ENCODE measurements around the gene PACSIN3. TPM values are rescaled to one million over a fixed set of nuclear protein-coding genes. Genes with fewer than 3 reads are reported as not detected.

PACSIN3 gene
- total RNA-seq, 4 donors from 2014 or later, result 28.1 to 80.3 (median 47.1) TPM

DNA sequence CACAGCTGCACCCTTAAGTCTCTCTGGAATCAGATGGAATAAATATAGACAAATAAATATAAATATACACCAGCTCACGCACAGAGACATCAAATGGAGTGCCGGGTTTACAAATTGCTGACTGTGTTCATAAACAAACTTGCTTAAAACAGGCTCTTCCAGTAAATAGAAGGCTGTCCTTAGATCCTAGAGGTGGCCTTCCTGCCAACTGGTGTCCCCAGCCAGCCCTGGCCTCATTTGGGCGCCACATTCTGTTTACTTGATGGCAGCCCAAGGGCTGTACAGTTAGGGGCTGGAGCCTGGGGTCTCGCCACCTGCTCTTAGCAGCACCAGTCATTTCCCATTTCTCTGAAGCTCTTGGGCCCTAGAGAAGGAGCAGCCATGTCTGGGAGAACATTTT is 30.4 kb downstream of the PACSIN3 start:
- no peak overlapping the region for H3K27ac ChIP-seq
- peaks cover 0 to 3% of the 10 kb centered on the region in 2 donors for H3K4me1 ChIP-seq
- intact Hi-C loops (cut with DNase I; ENCODE audit: low total_unique reads), result no loop called here
- H3K4me3 ChIP-seq, result no peak overlapping the region
- H3K36me3 ChIP-seq, result no peaks in the 10 kb centered on the region
- H3K27me3 ChIP-seq, result no peaks in the 10 kb centered on the region
- TF ChIP-seq, protein P1, sequence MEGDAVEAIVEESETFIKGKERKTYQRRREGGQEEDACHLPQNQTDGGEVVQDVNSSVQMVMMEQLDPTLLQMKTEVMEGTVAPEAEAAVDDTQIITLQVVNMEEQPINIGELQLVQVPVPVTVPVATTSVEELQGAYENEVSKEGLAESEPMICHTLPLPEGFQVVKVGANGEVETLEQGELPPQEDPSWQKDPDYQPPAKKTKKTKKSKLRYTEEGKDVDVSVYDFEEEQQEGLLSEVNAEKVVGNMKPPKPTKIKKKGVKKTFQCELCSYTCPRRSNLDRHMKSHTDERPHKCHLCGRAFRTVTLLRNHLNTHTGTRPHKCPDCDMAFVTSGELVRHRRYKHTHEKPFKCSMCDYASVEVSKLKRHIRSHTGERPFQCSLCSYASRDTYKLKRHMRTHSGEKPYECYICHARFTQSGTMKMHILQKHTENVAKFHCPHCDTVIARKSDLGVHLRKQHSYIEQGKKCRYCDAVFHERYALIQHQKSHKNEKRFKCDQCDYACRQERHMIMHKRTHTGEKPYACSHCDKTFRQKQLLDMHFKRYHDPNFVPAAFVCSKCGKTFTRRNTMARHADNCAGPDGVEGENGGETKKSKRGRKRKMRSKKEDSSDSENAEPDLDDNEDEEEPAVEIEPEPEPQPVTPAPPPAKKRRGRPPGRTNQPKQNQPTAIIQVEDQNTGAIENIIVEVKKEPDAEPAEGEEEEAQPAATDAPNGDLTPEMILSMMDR (IDR thresholded peaks at IDR 0.05), result no peak
- no peak for TF ChIP-seq POLR2A (IDR thresholded peaks at IDR 0.05)
- H3K9me3 ChIP-seq, result no peaks in the 10 kb centered on the region
- DNase-seq, result no peak

DNA sequence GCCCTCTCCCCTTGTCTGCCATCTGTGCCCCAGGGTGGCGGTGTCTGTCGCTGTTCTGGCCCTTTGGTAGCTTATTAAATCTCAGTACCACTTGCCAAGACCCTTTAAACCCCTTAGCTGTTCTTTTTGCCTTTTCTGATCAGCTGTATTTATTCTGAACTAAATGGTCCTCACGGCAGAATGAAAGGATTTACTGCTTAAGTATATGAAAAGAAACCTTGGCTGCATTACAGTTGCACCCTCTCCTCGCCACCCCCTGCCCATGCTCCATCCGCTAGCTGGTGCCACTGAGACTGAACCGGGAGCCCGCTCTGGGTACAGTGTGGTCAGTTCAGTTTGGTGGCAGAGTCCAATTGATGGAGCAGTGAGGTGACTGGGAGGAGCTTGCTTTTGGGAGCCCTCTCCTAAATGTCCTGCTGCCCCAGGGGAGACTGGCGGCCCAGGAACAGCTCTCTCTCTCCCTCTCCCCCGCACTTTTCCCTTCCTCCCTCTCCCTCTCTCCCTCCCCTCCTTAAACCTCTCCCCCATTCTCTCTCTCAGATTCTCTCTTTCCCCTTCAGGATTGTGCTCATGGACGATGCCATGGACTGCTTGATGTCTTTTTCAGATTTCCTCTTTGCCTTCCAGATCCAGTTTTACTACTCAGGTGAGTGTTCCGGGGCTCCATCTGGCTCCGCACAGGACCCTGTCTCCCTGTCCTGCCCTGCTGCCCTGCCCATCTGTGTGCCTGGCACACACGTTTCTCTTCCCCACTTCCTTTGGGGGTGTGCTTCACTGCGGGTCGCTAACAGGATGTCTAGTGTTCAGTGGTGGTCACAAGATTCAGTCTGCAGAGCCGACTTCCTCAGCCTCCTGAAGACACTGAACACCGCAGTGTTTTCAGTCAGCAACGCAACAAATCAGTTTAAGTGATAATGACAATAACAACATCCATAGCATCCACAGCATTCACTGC is 31.3 kb downstream of the PACSIN3 start:
- Histone ChIP-seq H3K4me1 (peaks cover 0 to 3% of the 10 kb centered on the region in 2 donors), H3K36me3 (no peaks in the 10 kb centered on the region), H3K27me3 (no peaks in the 10 kb centered on the region), H3K4me3 (no peak overlapping the region), H3K27ac (no peak overlapping the region), H3K9me3 (no peaks in the 10 kb centered on the region)
- intact Hi-C loops (cut with DNase I; ENCODE audit: low total_unique reads), result loop anchor here (5.0 kb wide), 1 partner anchor 263 kb away; no protein-coding TSS in a partner anchor
- TF ChIP-seq, protein P1 (IDR thresholded peaks at IDR 0.05), result no peak
- TF ChIP-seq POLR2A (IDR thresholded peaks at IDR 0.05), result no peak
- DNase-seq, result no peak

DNA sequence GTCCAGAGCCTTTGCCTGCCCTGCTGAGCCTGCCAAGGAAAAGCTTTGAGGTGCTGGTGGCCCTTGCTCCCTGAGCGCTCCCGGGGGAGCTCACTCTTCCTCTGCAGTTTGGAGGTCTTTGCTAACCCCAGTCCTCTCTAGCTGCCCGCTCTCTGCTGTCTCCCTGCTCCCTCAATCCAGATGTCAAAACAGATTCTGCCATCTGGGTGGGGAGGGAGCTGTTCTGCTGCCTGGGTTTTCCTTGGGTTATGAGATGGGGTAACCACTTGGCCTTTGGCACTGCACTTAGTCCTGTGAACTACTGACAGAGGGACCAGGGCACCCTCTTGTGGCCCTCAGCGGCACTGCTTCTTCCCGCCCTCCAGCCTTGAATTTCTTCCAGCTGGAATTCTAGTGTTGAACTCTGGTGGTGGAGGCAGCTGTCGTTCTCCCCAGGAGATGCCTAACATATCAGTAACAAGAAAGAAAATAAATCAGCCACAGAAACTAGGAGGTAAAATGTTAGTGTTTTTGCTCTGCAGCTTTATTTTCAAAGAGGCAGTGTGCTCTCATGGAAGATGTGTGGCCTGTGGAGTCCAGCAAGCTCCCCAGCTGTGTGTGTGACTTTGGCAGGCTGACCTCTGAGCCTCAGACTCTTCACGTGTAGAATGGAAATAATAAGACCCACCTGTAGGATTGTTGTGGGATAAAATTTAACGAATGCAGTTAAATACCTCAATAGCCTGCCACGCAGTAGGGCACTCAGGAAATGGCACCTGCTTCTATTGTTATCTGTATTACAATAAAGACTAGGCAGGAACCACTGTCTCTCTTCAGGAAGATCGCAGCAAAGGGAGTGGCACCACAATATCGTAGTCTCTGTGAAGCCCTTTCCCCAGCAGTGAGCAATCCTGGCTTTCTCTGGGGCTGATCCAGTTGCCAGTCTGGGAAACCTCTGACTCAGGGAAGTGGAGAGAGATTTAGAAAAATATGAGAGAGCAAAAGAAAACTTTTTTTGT is 33.0 kb downstream of the PACSIN3 start:
- Histone ChIP-seq H3K27me3 (no peaks in the 10 kb centered on the region), H3K27ac (peak overlapping the region in 1 of 2 donors; percentile 21), H3K9me3 (no peaks in the 10 kb centered on the region), H3K36me3 (no peaks in the 10 kb centered on the region), H3K4me1 (peaks cover 0 to 3% of the 10 kb centered on the region in 2 donors), H3K4me3 (no peak overlapping the region)
- intact Hi-C loops (cut with DNase I; ENCODE audit: low total_unique reads), result loop anchor here (5.0 kb wide), 1 partner anchor 261 kb away; no protein-coding TSS in a partner anchor
- DNase-seq, result peak; percentile 79 to 85
- TF ChIP-seq, protein P1 (IDR thresholded peaks at IDR 0.05), result peak; percentile 86 to 95 (median 92)
- no peak for TF ChIP-seq POLR2A (IDR thresholded peaks at IDR 0.05)

DNA sequence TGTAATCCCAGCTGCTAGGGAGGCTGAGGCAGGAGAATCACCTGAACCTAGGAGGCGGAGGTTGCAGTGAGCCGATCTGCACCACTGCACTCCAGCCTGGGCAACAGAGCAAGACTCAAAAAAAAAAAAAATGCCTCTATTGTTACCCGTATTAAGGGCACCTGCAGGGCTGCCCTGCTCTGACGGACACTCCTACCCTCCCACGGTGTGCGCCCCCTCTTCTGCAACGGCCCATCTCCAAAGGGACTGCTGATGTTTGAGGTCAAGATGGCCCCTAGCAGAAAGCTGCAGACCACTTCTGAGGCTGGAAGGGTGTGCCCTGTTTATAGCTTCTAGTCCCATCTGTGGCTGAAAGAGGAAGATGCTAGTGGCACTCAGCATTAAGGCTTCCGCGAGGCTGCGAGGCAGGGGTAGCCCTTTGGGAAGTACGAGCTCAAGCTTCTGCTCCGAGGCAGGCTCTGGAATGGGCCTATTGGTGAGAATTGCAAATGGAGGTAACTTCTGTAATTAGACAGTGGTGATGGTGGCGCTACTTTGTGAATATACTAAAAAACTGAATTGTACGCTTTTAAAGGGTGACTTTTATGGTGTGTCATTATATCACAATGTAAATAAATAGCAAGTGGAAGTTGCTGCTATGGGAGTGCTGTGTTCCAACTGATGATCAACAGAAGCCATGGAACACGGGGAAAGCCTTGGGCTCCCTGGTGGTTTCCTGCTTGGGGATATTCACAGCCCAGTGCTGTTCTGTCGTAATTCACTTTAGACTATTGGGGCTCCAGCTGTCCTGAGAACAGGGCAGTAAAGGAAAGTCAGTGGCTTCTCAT is 33.9 kb downstream of the PACSIN3 start:
- peaks cover 0 to 3% of the 10 kb centered on the region in 2 donors for H3K4me1 ChIP-seq
- TF ChIP-seq, protein P1 (IDR thresholded peaks at IDR 0.05), result no peak
- no peak for TF ChIP-seq POLR2A (IDR thresholded peaks at IDR 0.05)
- H3K27me3 ChIP-seq, result no peaks in the 10 kb centered on the region
- intact Hi-C loops (cut with DNase I; ENCODE audit: low total_unique reads), result loop anchor here (5.0 kb wide), 1 partner anchor 260 kb away; no protein-coding TSS in a partner anchor
- peak overlapping the region in 1 of 2 donors; percentile 21 for H3K27ac ChIP-seq
- no peaks in the 10 kb centered on the region for H3K36me3 ChIP-seq
- DNase-seq, result no peak
- H3K9me3 ChIP-seq, result no peaks in the 10 kb centered on the region
- no peak overlapping the region for H3K4me3 ChIP-seq

Data from uterus (tissue), 4 donors.